ENCODE measurements around the gene C2orf68. TPM values are rescaled to one million over a fixed set of nuclear protein-coding genes. Genes with fewer than 3 reads are reported as not detected.

Gene C2orf68
- total RNA-seq, 1 donor from 2014 or later = 21.3 TPM

DNA sequence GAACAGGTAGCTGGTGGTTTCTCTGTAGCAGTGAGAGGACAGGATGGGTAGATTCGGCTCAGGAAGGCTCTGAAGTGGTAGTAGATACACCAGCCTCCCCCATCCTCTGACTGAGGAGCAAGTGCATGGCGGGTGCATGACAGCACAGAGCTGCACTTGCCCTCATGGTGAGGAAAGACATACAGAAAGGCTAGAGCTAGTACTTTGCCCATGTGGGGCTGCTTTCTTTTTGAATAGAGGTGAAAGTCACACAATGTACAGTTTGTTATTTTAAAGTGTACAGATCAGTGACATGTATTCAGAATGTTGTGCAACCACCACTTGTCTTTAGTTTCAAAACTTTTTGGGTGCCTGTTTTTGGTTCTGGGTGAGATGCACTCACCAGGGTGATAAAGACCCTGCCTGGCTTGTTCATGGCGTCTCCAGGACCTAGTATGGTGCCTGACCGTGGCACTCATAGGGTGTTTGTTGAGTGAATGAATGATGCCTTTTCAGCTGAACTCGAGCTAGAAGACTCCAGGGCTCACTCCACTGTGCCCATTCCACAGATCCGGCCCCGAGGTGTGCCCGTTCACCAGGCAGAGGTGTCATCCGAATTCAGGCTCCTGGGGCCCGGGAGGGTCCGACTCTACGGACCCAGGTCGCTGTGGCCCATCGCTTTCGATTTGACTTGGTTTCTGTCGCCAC is 28.1 kb downstream of the C2orf68 start:
- Mint-ChIP-seq H3K4me1 (ENCODE audit: low read depth) (peaks cover 25% of the 10 kb centered on the region), H3K27me3 (ENCODE audit: low read depth) (peaks cover 2% of the 10 kb centered on the region), H3K27ac (ENCODE audit: unreplicated experiment) (no peak overlapping the region), H3K9me3 (ENCODE audit: low read depth) (no peaks in the 10 kb centered on the region), H3K36me3 (ENCODE audit: low read depth) (no peaks in the 10 kb centered on the region), H3K4me3 (ENCODE audit: unreplicated experiment) (no peak overlapping the region)
- no peak for TF ChIP-seq CTCF (IDR thresholded peaks at IDR 0.05)
- DNase-seq (ENCODE audit: low spot score) = no peak

- TF ChIP-seq CTCF (IDR thresholded peaks at IDR 0.05) = no peak
- H3K27me3 Mint-ChIP-seq (ENCODE audit: low read depth) = peaks cover 3% of the 10 kb centered on the region
- no peaks in the 10 kb centered on the region for H3K36me3 Mint-ChIP-seq (ENCODE audit: low read depth)
- H3K27ac Mint-ChIP-seq (ENCODE audit: unreplicated experiment) = no peak overlapping the region
- H3K4me3 Mint-ChIP-seq (ENCODE audit: unreplicated experiment) = no peak overlapping the region
- peaks cover 29% of the 10 kb centered on the region for H3K4me1 Mint-ChIP-seq (ENCODE audit: low read depth)
- no peak for DNase-seq (ENCODE audit: low spot score)
- no peaks in the 10 kb centered on the region for H3K9me3 Mint-ChIP-seq (ENCODE audit: low read depth)
These were observed 29.4 kb downstream of the C2orf68 start for GRCh38 chr2:85582492-85582891.

DNA sequence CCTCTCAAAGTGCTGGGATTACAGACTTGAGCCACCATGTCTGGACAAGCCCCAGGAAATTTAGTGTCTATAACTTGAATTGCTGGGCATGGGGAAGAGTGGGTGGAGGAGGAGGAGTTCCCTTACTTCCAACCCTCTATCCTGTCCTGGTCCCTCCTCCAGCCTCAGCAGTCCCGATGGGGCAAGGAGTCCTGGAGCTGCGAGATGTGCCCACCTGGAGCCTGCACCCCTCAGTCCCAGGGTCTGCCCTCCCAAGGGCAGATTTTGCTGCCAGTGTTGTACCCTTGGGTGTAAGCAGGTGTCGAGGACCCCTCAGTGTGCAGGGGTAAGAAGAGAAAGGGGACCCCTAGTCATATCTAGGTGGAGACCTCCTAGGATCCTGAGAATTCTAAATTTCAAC is 31.7 kb downstream of the C2orf68 start:
- no peak overlapping the region for H3K4me3 Mint-ChIP-seq (ENCODE audit: unreplicated experiment)
- DNase-seq (ENCODE audit: low spot score) = no peak
- no peak overlapping the region for H3K27ac Mint-ChIP-seq (ENCODE audit: unreplicated experiment)
- H3K4me1 Mint-ChIP-seq (ENCODE audit: low read depth) = peaks cover 25% of the 10 kb centered on the region
- H3K36me3 Mint-ChIP-seq (ENCODE audit: low read depth) = no peaks in the 10 kb centered on the region
- H3K27me3 Mint-ChIP-seq (ENCODE audit: low read depth) = peaks cover 3% of the 10 kb centered on the region
- no peaks in the 10 kb centered on the region for H3K9me3 Mint-ChIP-seq (ENCODE audit: low read depth)
- no peak for TF ChIP-seq CTCF (IDR thresholded peaks at IDR 0.05)

DNA sequence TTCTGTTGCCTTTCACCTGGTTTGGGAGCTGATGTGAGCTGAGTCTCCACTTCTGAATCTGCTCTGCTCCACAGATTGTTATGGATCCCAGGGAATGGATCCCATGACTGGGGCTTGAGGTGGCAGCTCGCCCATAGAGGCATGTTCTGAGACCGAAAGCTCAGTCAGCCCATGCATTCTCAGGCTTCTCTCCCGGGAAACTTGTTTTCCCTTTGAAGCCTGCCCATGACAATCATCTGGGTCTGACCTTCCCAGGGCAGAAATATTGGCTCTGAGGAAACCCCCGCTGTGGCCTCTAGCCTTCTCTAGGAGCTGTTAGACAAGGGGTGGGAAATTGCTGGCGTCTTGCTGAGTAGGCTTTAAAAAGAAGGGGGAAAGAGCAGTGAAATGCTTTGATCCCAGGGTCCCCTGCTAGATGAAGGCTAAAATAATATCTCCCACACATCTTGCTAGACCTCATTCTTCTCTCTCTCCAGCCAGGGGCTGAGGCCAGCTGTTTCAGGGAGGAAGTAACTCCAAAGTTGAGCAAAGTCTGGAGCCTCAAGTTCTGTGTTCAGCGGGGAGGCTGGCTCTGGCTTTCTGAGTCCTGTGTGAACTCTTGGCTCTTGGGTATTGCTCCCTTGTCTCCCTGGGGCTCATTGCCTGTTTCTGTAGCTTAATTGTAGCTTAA is 32.5 kb downstream of the C2orf68 start:
- Mint-ChIP-seq H3K9me3 (ENCODE audit: low read depth) (no peaks in the 10 kb centered on the region), H3K4me3 (ENCODE audit: unreplicated experiment) (no peak overlapping the region), H3K36me3 (ENCODE audit: low read depth) (no peaks in the 10 kb centered on the region)

More for the DNA sequence above, 32.5 kb downstream of the C2orf68 start:
- TF ChIP-seq CTCF (IDR thresholded peaks at IDR 0.05) = no peak
- Mint-ChIP-seq H3K27me3 (ENCODE audit: low read depth) (peaks cover 3% of the 10 kb centered on the region), H3K27ac (ENCODE audit: unreplicated experiment) (peak overlapping the region; percentile 58), H3K4me1 (ENCODE audit: low read depth) (peaks cover 20% of the 10 kb centered on the region)
- no peak for DNase-seq (ENCODE audit: low spot score)
